Heart right ventricle (tissue), 16 donors: ENCODE measurements around the gene GNPDA1. TPM values are rescaled to one million over a fixed set of nuclear protein-coding genes. Genes with fewer than 3 reads are reported as not detected.

Experiments used
- ATAC-seq, 8 donors: fragments of 200-7000 bp; cut with Tn5 transposase; one replicate each; pipeline ENCODE4 v1.9.1; 2020; ENCODE audit warnings: mild to moderate bottlenecking in 8 of 8, moderate library complexity in 8 of 8, moderate number of reproducible peaks in 1 of 8
- DNase-seq, 2 donors: peaks; one replicate each; pipeline ENCODE4 v3.0.0-alpha.2; 2020
- H3K27ac ChIP-seq, 10 donors: fragments of 200-600 bp; sonication (generic) in 2 of 10; one replicate each; pipeline versions ENCODE4 v1.5.0 to v1.8.0; 2020 to 2022; ENCODE audit warnings: mild to moderate bottlenecking in 3 of 10
- H3K27me3 ChIP-seq, 7 donors: fragments of 200-600 bp; one replicate each; pipeline ENCODE4 v1.8.0; 2021 to 2022; ENCODE audit warnings: mild to moderate bottlenecking in 2 of 7
- H3K36me3 ChIP-seq, 9 donors: fragments of 200-600 bp; sonication (generic) in 1 of 9; one replicate each; pipeline versions ENCODE4 v1.5.0 to v1.8.0; 2020 to 2022; ENCODE audit warnings: mild to moderate bottlenecking in 2 of 9
- H3K4me1 ChIP-seq, 9 donors: fragments of 200-600 bp; sonication (generic) in 1 of 9; one replicate each; pipeline versions ENCODE4 v1.5.0 to v1.8.0; 2020 to 2022; ENCODE audit warnings: mild to moderate bottlenecking in 4 of 9
- H3K4me3 ChIP-seq, 10 donors: fragments of 200-600 bp; sonication (generic) in 2 of 10; one replicate each; pipeline versions ENCODE4 v1.5.0 to v1.8.0; 2020 to 2022; ENCODE audit warnings: mild to moderate bottlenecking in 7 of 10, moderate library complexity in 2 of 10
- H3K9me3 ChIP-seq, 11 donors: fragments of 200-600 bp in 10 of 11; sonication (generic) in 2 of 11; one replicate each; pipeline versions ENCODE4 v1.5.0 to v1.8.0; 2013 to 2022; ENCODE audit warnings: mild to moderate bottlenecking in 2 of 11, control low read depth in 1 of 11, moderate library complexity in 1 of 11
- WGBS, 2 donors: extraction: QIAGEN DNeasy Blood & Tissue Kit; methylation state at CpG; one replicate each; pipeline ENCODE4 v1.1.7; 2013; ENCODE audit warnings: inconsistent platforms in 1 of 2; 5-methylcytosine and 5-hydroxymethylcytosine counted together
- intact Hi-C, 10 donors: fragments of 100-400 bp; cut with DNase I; formaldehyde crosslinking; loops; one replicate each; pipeline versions ENCODE4 v1.11.1 to v1.14.2; 2022
- polyA plus RNA-seq, 2 donors: library from polyadenylated mRNA; stranded (reverse); fragments of 200-250 nt; gene quantifications; one replicate each; pipeline ENCODE4 v1.2.3, GENCODE V29; 2013
- total RNA-seq, 10 donors: library from RNA; stranded (reverse); fragmentation: NEBNext Ultra II Directional in 3 of 10; extraction: Animal tissue kit (Norgen Biotek cat#: 25700) in 3 of 10; gene quantifications; one replicate each; pipeline versions ENCODE4 v1.2.1 to v1.2.4, GENCODE V29; 2021 to 2023
- TF ChIP-seq, protein P1 (sequence below), 9 donors: fragments of 200-600 bp; sonication (generic) in 2 of 9; IDR thresholded peaks; one replicate each; pipeline versions ENCODE4 v1.5.0 to v1.8.0; 2021 to 2022; ENCODE audit warnings: antibody characterized with exemption in 9 of 9, mild to moderate bottlenecking in 5 of 9, moderate library complexity in 1 of 9
- donor health status: Arrhythmogenic right ventricular cardiomyopathy.
- donor health status: ischemic (EF 13 %, LVEDD 7.1; RV severe dilation, severe dysfunction).
- donor health status: healthy with polysubstance abuse.
- donor health status: DM: no; HTN: yes; CAD: no.
- donor health status: DM: no; HTN: no; CAD: no.
- donor health status: ischemic (EF 25% LVEDD 6.9; RV normal size, moderate dysfunction).
- donor health status: ischemic (EF 25% LVEDD 5.7; RV mildly dilated, moderate dysfunction).
- donor health status: healthy.
- donor health status: DM: yes; HTN: yes; CAD: no.
- donor health status: Ischemic cardiomyopathy.
- donor health status: ischemic (EF 35%, LVEDD 5.7; RV mildly dilated, moderate dysfunction).
- donor health status: nonischemic (EF 11% LVEDD 7.7; RV severe dilation, severe dysfunction).
- donor health status: DM: yes; HTN: yes; CAD: no.
- donor health status: PGD.
- donor health status: ischemic (EF 29% LVEDD 5.4; RV normal size, mild dysfunction).
- donor health status: nonischemic (EF 23%, LVEDD 6.1; RV moderate dilation, normal function).

GNPDA1 gene
- total and polyA plus RNA-seq, 12 donors: 11.6 to 24.3 (median 20.3) TPM

DNA sequence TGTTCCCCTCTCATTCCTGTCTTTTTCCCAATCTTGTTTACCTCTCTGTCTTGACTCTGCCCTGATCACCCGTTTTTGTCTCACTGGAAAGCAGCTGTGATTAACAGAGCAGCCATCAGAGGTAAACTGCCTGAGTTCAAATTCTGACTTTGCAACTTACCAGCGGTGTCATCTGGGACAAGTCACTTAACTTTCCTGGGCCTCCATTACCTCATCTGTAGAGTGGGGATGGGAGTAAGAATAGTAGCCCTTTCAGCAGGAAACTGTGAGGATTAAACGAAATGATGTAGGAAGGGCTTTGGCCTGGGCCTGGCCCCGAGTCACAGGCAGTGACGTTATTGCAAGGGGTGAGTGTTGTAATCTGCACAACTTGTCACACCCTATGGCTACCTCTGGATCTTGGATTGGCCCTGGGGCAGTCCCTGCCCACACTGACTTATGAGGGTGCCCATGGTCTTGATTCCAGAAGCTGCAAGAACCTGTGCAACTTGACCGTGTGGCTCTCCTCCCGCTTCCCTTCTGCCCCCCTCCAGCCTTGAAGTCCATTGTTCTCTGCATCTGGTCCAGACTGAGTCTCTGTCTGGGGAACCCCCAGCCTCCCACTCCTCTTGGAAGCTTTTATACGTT is 54.2 kb downstream of the GNPDA1 start:
- peaks cover 0 to 4% (median 0%) of the 10 kb centered on the region in 9 donors for H3K36me3 ChIP-seq
- H3K27ac ChIP-seq: peak overlapping the region; percentile 59 to 89 (median 83)
- DNase-seq: peak in 1 of 2 donors; percentile 48
- no peaks in the 10 kb centered on the region for H3K27me3 ChIP-seq
- intact Hi-C loops: loop anchor here in 8 of 10 donors (2.0 to 10.0 kb wide), 4 partner anchors 36 to 78 kb away; partner anchors contain the start of gene DELE1 (in 5 of the 8)
- 54 to 69% methylated on average over 8 of the region's 8 CpGs for WGBS, 2 donors
- H3K9me3 ChIP-seq: no peaks in the 10 kb centered on the region
- H3K4me3 ChIP-seq: peak overlapping the region in 8 of 10 donors; percentile 15 to 60 (median 54)
- peaks cover 5 to 64% (median 46%) of the 10 kb centered on the region in 9 donors for H3K4me1 ChIP-seq
- TF ChIP-seq, protein P1, sequence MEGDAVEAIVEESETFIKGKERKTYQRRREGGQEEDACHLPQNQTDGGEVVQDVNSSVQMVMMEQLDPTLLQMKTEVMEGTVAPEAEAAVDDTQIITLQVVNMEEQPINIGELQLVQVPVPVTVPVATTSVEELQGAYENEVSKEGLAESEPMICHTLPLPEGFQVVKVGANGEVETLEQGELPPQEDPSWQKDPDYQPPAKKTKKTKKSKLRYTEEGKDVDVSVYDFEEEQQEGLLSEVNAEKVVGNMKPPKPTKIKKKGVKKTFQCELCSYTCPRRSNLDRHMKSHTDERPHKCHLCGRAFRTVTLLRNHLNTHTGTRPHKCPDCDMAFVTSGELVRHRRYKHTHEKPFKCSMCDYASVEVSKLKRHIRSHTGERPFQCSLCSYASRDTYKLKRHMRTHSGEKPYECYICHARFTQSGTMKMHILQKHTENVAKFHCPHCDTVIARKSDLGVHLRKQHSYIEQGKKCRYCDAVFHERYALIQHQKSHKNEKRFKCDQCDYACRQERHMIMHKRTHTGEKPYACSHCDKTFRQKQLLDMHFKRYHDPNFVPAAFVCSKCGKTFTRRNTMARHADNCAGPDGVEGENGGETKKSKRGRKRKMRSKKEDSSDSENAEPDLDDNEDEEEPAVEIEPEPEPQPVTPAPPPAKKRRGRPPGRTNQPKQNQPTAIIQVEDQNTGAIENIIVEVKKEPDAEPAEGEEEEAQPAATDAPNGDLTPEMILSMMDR (IDR thresholded peaks at IDR 0.05): no peak
- ATAC-seq: peak; percentile 20 to 72 (median 58)

GRCh38 chr5:141958113-141958512 is 54.7 kb downstream of the GNPDA1 start, which contains the start of gene PCDH12:
Gene PCDH12, minus strand, starts transcription at chr5:141958202. Its CDS starts 351 bp downstream, at chr5:141957851.
- WGBS, 2 donors: 17 to 31% methylated on average over 7 of the region's 7 CpGs
- Histone ChIP-seq H3K27me3 (no peaks in the 10 kb centered on the region), H3K27ac (peak within 1 kb of the TSS; percentile 59 to 89 (median 83)), H3K36me3 (peaks cover 0 to 4% (median 0%) of the 10 kb centered on the region in 9 donors), H3K9me3 (no peaks in the 10 kb centered on the region), H3K4me3 (peak within 1 kb of the TSS; percentile 25 to 60 (median 50)), H3K4me1 (peaks cover 5 to 67% (median 46%) of the 10 kb centered on the region in 9 donors)
- ATAC-seq (peak; percentile 58 to 82 (median 72)), DNase-seq (peak; percentile 68 to 83)
- intact Hi-C loops: loop anchor here in 8 of 10 donors (2.0 to 10.0 kb wide), 4 partner anchors 36 to 77 kb away; partner anchors contain the start of gene DELE1 (in 5 of the 8)
- TF ChIP-seq, protein P1 (IDR thresholded peaks at IDR 0.05): peak in 2 of 9 donors; percentile 10 to 16

GRCh38 chr5:141957367-141957996 is 55.3 kb downstream of the GNPDA1 start:
- TF ChIP-seq, protein P1 (IDR thresholded peaks at IDR 0.05): no peak
- no peak for DNase-seq
- peaks cover 5 to 73% (median 46%) of the 10 kb centered on the region in 9 donors for H3K4me1 ChIP-seq

DNA sequence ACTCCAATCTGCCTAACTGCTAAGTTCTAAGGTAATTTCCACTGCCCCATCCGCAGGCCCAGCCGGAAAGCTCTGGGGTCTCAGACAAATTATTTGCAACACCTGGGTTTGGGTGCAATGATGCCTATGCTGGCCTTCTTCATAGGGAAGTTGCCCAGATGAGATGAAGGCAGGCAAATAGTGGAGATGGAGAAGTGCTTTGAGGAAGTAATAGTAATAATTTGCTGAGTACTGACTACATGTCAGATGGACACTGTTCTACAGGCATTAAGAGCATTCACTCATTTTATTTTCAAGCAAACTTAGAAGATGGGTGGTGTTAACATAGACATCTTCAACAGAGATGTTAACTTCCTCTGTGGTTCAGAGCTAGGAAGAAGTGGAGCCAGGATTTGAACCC is 58.6 kb downstream of the GNPDA1 start:
- Histone ChIP-seq H3K4me1 (peaks cover 2 to 81% (median 50%) of the 10 kb centered on the region in 9 donors), H3K27ac (peak overlapping the region in 9 of 10 donors; percentile 5 to 89 (median 71)), H3K27me3 (no peaks in the 10 kb centered on the region), H3K36me3 (peaks cover 0 to 28% (median 4%) of the 10 kb centered on the region in 9 donors), H3K9me3 (no peaks in the 10 kb centered on the region), H3K4me3 (peak overlapping the region in 9 of 10 donors; percentile 27 to 60 (median 53))
- TF ChIP-seq, protein P1 (IDR thresholded peaks at IDR 0.05): no peak
- intact Hi-C loops: loop anchor here in 2 of 10 donors (5.0 to 10.0 kb wide), 2 partner anchors 69 to 137 kb away; no protein-coding TSS in a partner anchor
- 74 to 86% methylated on average over 2 of the region's 2 CpGs for WGBS, 2 donors
- ATAC-seq (no peak), DNase-seq (no peak)

More at GRCh38 chr5:141957367-141957996, 55.3 kb downstream of the GNPDA1 start:
- Histone ChIP-seq H3K9me3 (no peaks in the 10 kb centered on the region), H3K27me3 (no peaks in the 10 kb centered on the region), H3K36me3 (peaks cover 0 to 4% (median 0%) of the 10 kb centered on the region in 9 donors), H3K4me3 (peak overlapping the region; percentile 25 to 60 (median 50)), H3K27ac (peak overlapping the region; percentile 59 to 89 (median 83))
- peak in 3 of 8 donors; percentile 0 to 6 (median 0) for ATAC-seq
- intact Hi-C loops: loop anchor here in 9 of 10 donors (2.0 to 10.0 kb wide), 4 partner anchors 33 to 75 kb away; partner anchors contain the start of gene DELE1 (in 5 of the 9)
- WGBS, 2 donors: 52 to 69% methylated on average over 16 of the region's 16 CpGs
